ENCODE results near the gene UPK1A. TPM values are rescaled to one million over a fixed set of nuclear protein-coding genes. Genes with fewer than 3 reads are reported as not detected.

UPK1A gene
- total RNA-seq, 1 experiment from 2014 or later: 1.6 TPM

DNA sequence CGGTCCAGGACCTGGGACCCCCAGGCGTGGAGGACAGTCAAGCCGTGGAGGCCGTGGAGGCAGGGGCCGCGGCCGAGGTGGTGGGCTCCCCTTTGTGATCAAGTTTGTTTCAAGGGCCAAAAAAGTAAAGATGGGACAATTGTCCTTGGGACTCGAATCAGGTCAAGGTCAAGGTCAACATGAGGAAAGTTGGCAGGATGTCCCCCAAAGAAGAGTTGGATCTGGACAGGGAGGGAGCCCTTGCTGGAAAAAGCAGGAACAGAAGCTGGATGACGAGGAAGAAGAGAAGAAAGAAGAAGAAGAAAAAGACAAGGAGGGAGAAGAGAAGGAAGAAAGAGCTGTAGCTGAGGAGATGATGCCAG, 53.8 kb downstream of the UPK1A start:
- CTCF ChIA-PET: interaction anchor here (0.6 to 1.0 kb wide), 2 partner anchors 27 to 100 kb away, joined by 3 read pairs; no protein-coding TSS in a partner anchor
- no peak for TF ChIP-seq TP53 (CRISPR knock-in tag; IDR thresholded peaks at IDR 0.05)
- no peak for TF ChIP-seq USF2 (CRISPR knock-in tag; IDR thresholded peaks at IDR 0.05)
- TF ChIP-seq, protein P1, sequence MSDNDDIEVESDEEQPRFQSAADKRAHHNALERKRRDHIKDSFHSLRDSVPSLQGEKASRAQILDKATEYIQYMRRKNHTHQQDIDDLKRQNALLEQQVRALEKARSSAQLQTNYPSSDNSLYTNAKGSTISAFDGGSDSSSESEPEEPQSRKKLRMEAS (CRISPR knock-in tag; IDR thresholded peaks at IDR 0.05): no peak
- no peak for TF ChIP-seq NR2C2 (CRISPR knock-in tag; IDR thresholded peaks at IDR 0.05)
- no peak for TF ChIP-seq CREM (CRISPR knock-in tag; IDR thresholded peaks at IDR 0.05)
- TF ChIP-seq, protein P2, sequence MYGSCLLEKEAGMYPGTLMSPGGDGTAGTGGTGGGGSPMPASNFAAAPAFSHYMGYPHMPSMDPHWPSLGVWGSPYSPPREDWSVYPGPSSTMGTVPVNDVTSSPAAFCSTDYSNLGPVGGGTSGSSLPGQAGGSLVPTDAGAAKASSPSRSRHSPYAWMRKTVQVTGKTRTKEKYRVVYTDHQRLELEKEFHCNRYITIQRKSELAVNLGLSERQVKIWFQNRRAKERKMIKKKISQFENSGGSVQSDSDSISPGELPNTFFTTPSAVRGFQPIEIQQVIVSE (CRISPR knock-in tag; IDR thresholded peaks at IDR 0.05; ENCODE audit: borderline replicate concordance): no peak
- no peak for TF ChIP-seq CBFB (CRISPR knock-in tag; IDR thresholded peaks at IDR 0.05; ENCODE audit: low read depth)
- TF ChIP-seq RELA (CRISPR knock-in tag; IDR thresholded peaks at IDR 0.05; ENCODE audit: borderline replicate concordance): no peak
- TF ChIP-seq, protein P3, sequence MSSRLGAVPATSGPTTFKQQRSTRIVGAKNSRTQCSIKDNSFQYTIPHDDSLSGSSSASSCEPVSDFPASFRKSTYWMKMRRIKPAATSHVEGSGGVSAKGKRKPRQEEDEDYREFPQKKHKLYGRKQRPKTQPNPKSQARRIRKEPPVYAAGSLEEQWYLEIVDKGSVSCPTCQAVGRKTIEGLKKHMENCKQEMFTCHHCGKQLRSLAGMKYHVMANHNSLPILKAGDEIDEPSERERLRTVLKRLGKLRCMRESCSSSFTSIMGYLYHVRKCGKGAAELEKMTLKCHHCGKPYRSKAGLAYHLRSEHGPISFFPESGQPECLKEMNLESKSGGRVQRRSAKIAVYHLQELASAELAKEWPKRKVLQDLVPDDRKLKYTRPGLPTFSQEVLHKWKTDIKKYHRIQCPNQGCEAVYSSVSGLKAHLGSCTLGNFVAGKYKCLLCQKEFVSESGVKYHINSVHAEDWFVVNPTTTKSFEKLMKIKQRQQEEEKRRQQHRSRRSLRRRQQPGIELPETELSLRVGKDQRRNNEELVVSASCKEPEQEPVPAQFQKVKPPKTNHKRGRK (CRISPR knock-in tag; IDR thresholded peaks at IDR 0.05; ENCODE audit: borderline replicate concordance): no peak
- no peak for TF ChIP-seq PRRX2 (CRISPR knock-in tag; IDR thresholded peaks at IDR 0.05)
- TF ChIP-seq HMGXB4 (CRISPR knock-in tag; IDR thresholded peaks at IDR 0.05): no peak
- TF ChIP-seq, protein P4, sequence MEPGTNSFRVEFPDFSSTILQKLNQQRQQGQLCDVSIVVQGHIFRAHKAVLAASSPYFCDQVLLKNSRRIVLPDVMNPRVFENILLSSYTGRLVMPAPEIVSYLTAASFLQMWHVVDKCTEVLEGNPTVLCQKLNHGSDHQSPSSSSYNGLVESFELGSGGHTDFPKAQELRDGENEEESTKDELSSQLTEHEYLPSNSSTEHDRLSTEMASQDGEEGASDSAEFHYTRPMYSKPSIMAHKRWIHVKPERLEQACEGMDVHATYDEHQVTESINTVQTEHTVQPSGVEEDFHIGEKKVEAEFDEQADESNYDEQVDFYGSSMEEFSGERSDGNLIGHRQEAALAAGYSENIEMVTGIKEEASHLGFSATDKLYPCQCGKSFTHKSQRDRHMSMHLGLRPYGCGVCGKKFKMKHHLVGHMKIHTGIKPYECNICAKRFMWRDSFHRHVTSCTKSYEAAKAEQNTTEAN (CRISPR knock-in tag; IDR thresholded peaks at IDR 0.05): no peak
- TF ChIP-seq TEAD4 (CRISPR knock-in tag; IDR thresholded peaks at IDR 0.05): no peak
- TF ChIP-seq ZNF671 (CRISPR knock-in tag; IDR thresholded peaks at IDR 0.05): no peak
- TF ChIP-seq, protein P5, sequence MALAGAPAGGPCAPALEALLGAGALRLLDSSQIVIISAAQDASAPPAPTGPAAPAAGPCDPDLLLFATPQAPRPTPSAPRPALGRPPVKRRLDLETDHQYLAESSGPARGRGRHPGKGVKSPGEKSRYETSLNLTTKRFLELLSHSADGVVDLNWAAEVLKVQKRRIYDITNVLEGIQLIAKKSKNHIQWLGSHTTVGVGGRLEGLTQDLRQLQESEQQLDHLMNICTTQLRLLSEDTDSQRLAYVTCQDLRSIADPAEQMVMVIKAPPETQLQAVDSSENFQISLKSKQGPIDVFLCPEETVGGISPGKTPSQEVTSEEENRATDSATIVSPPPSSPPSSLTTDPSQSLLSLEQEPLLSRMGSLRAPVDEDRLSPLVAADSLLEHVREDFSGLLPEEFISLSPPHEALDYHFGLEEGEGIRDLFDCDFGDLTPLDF (CRISPR knock-in tag; IDR thresholded peaks at IDR 0.05): no peak
- TF ChIP-seq MYBL2 (CRISPR knock-in tag; IDR thresholded peaks at IDR 0.05): no peak
- no peak for TF ChIP-seq SOX15 (CRISPR knock-in tag; IDR thresholded peaks at IDR 0.05)
- TF ChIP-seq OVOL2 (CRISPR knock-in tag; IDR thresholded peaks at IDR 0.05; ENCODE audit: borderline replicate concordance): no peak
- no peak for TF ChIP-seq ATF1 (CRISPR knock-in tag; IDR thresholded peaks at IDR 0.05)
- Mint-ChIP-seq H3K4me1 (peaks cover 16% of the 10 kb centered on the region), H3K27me3 (ENCODE audit: low read depth) (no peaks in the 10 kb centered on the region), H3K27ac (no peak overlapping the region), H3K9me3 (no peaks in the 10 kb centered on the region), H3K36me3 (peaks cover 28% of the 10 kb centered on the region), H3K4me3 (no peak overlapping the region)
- no peak for ATAC-seq
- DNase-seq (ENCODE audit: low spot score): no peak
- POLR2A ChIA-PET: interaction anchor here (0.7 kb wide), 1 partner anchor 162 kb away, joined by 3 read pairs; no protein-coding TSS in a partner anchor

- Mint-ChIP-seq H3K4me3 (no peak overlapping the region), H3K4me1 (peaks cover 13% of the 10 kb centered on the region), H3K9me3 (no peaks in the 10 kb centered on the region), H3K27ac (no peak overlapping the region), H3K36me3 (peaks cover 33% of the 10 kb centered on the region), H3K27me3 (ENCODE audit: low read depth) (no peaks in the 10 kb centered on the region)
- POLR2A ChIA-PET: interaction anchor here (0.7 kb wide), 1 partner anchor 163 kb away, joined by 3 read pairs; no protein-coding TSS in a partner anchor
- ATAC-seq (no peak), DNase-seq (ENCODE audit: low spot score) (no peak)
- CTCF ChIA-PET: interaction anchor here (0.6 to 1.0 kb wide), 2 partner anchors 28 to 99 kb away, joined by 3 read pairs; no protein-coding TSS in a partner anchor
- no peak for TF ChIP-seq NR1H2 (CRISPR knock-in tag; IDR thresholded peaks at IDR 0.05)
- TF ChIP-seq, protein P1 (CRISPR knock-in tag; IDR thresholded peaks at IDR 0.05): no peak
- no peak for TF ChIP-seq ZNF138 (CRISPR knock-in tag; conservative IDR thresholded peaks at IDR 0.05)
- TF ChIP-seq ZNF416 (CRISPR knock-in tag; IDR thresholded peaks at IDR 0.05): no peak
- no peak for TF ChIP-seq CBFB (CRISPR knock-in tag; IDR thresholded peaks at IDR 0.05; ENCODE audit: low read depth)
- TF ChIP-seq, protein P3 (CRISPR knock-in tag; IDR thresholded peaks at IDR 0.05; ENCODE audit: borderline replicate concordance): no peak
- TF ChIP-seq NR2C2 (CRISPR knock-in tag; IDR thresholded peaks at IDR 0.05): no peak
- TF ChIP-seq, protein P6, sequence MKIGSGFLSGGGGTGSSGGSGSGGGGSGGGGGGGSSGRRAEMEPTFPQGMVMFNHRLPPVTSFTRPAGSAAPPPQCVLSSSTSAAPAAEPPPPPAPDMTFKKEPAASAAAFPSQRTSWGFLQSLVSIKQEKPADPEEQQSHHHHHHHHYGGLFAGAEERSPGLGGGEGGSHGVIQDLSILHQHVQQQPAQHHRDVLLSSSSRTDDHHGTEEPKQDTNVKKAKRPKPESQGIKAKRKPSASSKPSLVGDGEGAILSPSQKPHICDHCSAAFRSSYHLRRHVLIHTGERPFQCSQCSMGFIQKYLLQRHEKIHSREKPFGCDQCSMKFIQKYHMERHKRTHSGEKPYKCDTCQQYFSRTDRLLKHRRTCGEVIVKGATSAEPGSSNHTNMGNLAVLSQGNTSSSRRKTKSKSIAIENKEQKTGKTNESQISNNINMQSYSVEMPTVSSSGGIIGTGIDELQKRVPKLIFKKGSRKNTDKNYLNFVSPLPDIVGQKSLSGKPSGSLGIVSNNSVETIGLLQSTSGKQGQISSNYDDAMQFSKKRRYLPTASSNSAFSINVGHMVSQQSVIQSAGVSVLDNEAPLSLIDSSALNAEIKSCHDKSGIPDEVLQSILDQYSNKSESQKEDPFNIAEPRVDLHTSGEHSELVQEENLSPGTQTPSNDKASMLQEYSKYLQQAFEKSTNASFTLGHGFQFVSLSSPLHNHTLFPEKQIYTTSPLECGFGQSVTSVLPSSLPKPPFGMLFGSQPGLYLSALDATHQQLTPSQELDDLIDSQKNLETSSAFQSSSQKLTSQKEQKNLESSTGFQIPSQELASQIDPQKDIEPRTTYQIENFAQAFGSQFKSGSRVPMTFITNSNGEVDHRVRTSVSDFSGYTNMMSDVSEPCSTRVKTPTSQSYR (CRISPR knock-in tag; IDR thresholded peaks at IDR 0.05): no peak
Observed at GRCh38 chr19:35720648-35721047, 54.3 kb downstream of the UPK1A start.
